Measurements from ENCODE around the gene GGT6.
A peak's percentile ranks its signal among the peaks of the same experiment; 100 is the strongest.

GGT6 gene

GRCh38 chr17:4530799-4531730 lies 29.3 kb downstream of the GGT6 start:
- no peaks in the 10 kb centered on the region for H3K9me3 Mint-ChIP-seq
- no peak overlapping the region for H3K4me3 Mint-ChIP-seq
- peaks cover 9% of the 10 kb centered on the region for H3K27me3 Mint-ChIP-seq (ENCODE audit: low read depth, poor library complexity)
- H3K4me1 Mint-ChIP-seq: peaks cover 39% of the 10 kb centered on the region
- DNase-seq: no peak
- TF ChIP-seq CTCF (IDR thresholded peaks at IDR 0.05): no peak
- H3K36me3 Mint-ChIP-seq (ENCODE audit: low read depth): no peaks in the 10 kb centered on the region
- no peak overlapping the region for H3K27ac Mint-ChIP-seq

- Mint-ChIP-seq H3K9me3 (no peaks in the 10 kb centered on the region), H3K36me3 (ENCODE audit: low read depth) (no peaks in the 10 kb centered on the region), H3K4me1 (peaks cover 28% of the 10 kb centered on the region), H3K27me3 (ENCODE audit: low read depth, poor library complexity) (peaks cover 10% of the 10 kb centered on the region), H3K4me3 (no peak overlapping the region), H3K27ac (peak overlapping the region; percentile 55)
- TF ChIP-seq CTCF (IDR thresholded peaks at IDR 0.05): no peak
- no peak for DNase-seq
These were observed 30.7 kb downstream of the GGT6 start for GRCh38 chr17:4529533-4530152.

GRCh38 chr17:4527566-4528125 lies 32.7 kb downstream of the GGT6 start:
- Mint-ChIP-seq H3K4me1 (peaks cover 40% of the 10 kb centered on the region), H3K27ac (no peak overlapping the region), H3K4me3 (no peak overlapping the region)

GRCh38 chr17:4527134-4527533 lies 33.2 kb downstream of the GGT6 start:
- peaks cover 10% of the 10 kb centered on the region for H3K27me3 Mint-ChIP-seq (ENCODE audit: low read depth, poor library complexity)

More at GRCh38 chr17:4527566-4528125, 32.7 kb downstream of the GGT6 start:
- TF ChIP-seq CTCF (IDR thresholded peaks at IDR 0.05): no peak
- no peaks in the 10 kb centered on the region for H3K9me3 Mint-ChIP-seq
- no peak for DNase-seq
- peaks cover 10% of the 10 kb centered on the region for H3K27me3 Mint-ChIP-seq (ENCODE audit: low read depth, poor library complexity)
- H3K36me3 Mint-ChIP-seq (ENCODE audit: low read depth): no peaks in the 10 kb centered on the region

GRCh38 chr17:4525691-4526397 lies 34.5 kb downstream of the GGT6 start:
- H3K27ac Mint-ChIP-seq: no peak overlapping the region
- TF ChIP-seq CTCF (IDR thresholded peaks at IDR 0.05): no peak
- no peaks in the 10 kb centered on the region for H3K36me3 Mint-ChIP-seq (ENCODE audit: low read depth)
- H3K4me3 Mint-ChIP-seq: no peak overlapping the region
- H3K27me3 Mint-ChIP-seq (ENCODE audit: low read depth, poor library complexity): peaks cover 6% of the 10 kb centered on the region
- H3K4me1 Mint-ChIP-seq: peaks cover 50% of the 10 kb centered on the region
- no peaks in the 10 kb centered on the region for H3K9me3 Mint-ChIP-seq
- no peak for DNase-seq

More at GRCh38 chr17:4527134-4527533, 33.2 kb downstream of the GGT6 start:
- Mint-ChIP-seq H3K27ac (no peak overlapping the region), H3K9me3 (no peaks in the 10 kb centered on the region), H3K4me1 (peaks cover 44% of the 10 kb centered on the region), H3K36me3 (ENCODE audit: low read depth) (no peaks in the 10 kb centered on the region), H3K4me3 (no peak overlapping the region)
- TF ChIP-seq CTCF (IDR thresholded peaks at IDR 0.05): no peak
- no peak for DNase-seq
